GM23338 (cell line): ENCODE measurements around the gene AP4E1. TPM values are rescaled to one million over a fixed set of nuclear protein-coding genes. Genes with fewer than 3 reads are reported as not detected.

Experiments used
- ATAC-seq: fragments of 200-7000 bp; cut with Tn5 transposase; 3 replicates; pipeline ENCODE4 v1.9.1; 2020
- DNase-seq: peaks from one replicate; pipeline ENCODE4 v3.0.0-alpha.2; 2015; ENCODE audit warnings: low spot score
- H2AFZ ChIP-seq: fragments of 200-600 bp; sonication (generic); 2 replicates; pipeline ENCODE4 v1.8.0; 2016; ENCODE audit warnings: antibody characterized with exemption, mild to moderate bottlenecking, moderate library complexity
- H3F3A ChIP-seq: fragments of 200-600 bp; sonication (generic); replicated peaks from 2 replicates; pipeline ENCODE4 v1.8.0; 2017; ENCODE audit warnings: antibody characterized with exemption, mixed run types, low read depth
- H3K27ac ChIP-seq: fragments of 200-600 bp; sonication (generic); 2 replicates; pipeline ENCODE4 v1.6.1; 2016; ENCODE audit warnings: low read depth
- H3K27me3 ChIP-seq: fragments of 200-600 bp; sonication (generic); 2 replicates; pipeline ENCODE4 v1.8.0; 2016; ENCODE audit warnings: mild to moderate bottlenecking, mixed run types, moderate library complexity; ENCODE audit not compliant: insufficient read depth
- H3K36me3 ChIP-seq: fragments of 200-600 bp; sonication (generic); 2 replicates; pipeline ENCODE4 v1.8.0; 2016; ENCODE audit warnings: mild to moderate bottlenecking; ENCODE audit not compliant: insufficient read depth
- H3K4me1 ChIP-seq: fragments of 200-600 bp; sonication (generic); 2 replicates; pipeline ENCODE4 v1.8.0; 2016; ENCODE audit warnings: mild to moderate bottlenecking, moderate library complexity; ENCODE audit not compliant: insufficient read depth
- H3K4me2 ChIP-seq: fragments of 200-600 bp; sonication (generic); 2 replicates; pipeline ENCODE4 v1.7.1; 2017; ENCODE audit warnings: mixed run types
- H3K4me3 ChIP-seq: fragments of 200-600 bp; sonication (generic); 2 replicates; pipeline ENCODE4 v1.6.1; 2016; ENCODE audit warnings: mixed run types
- H3K79me2 ChIP-seq: fragments of 200-600 bp; sonication (generic); replicated peaks from 2 replicates; pipeline ENCODE4 v1.8.0; 2017; ENCODE audit warnings: mild to moderate bottlenecking; ENCODE audit not compliant: insufficient read depth
- H3K9me2 ChIP-seq: fragments of 200-600 bp; sonication (generic); 2 replicates; pipeline ENCODE4 v1.8.0; 2017; ENCODE audit not compliant: insufficient read depth
- H4K20me1 ChIP-seq: fragments of 200-600 bp; sonication (generic); replicated peaks from 2 replicates; pipeline ENCODE4 v1.8.0; 2017; ENCODE audit warnings: mild to moderate bottlenecking; ENCODE audit not compliant: insufficient read depth
- H3K27ac Mint-ChIP-seq: 2 replicates; pipeline ENCODE4 v1.8.0; 2020; ENCODE audit warnings: inconsistent platforms, mild to moderate bottlenecking, moderate library complexity, mixed read lengths
- H3K27me3 Mint-ChIP-seq: 3 replicates; pipeline ENCODE4 v1.8.0; 2022; ENCODE audit warnings: low read depth, mild to moderate bottlenecking, moderate library complexity, mixed read lengths, inconsistent platforms; ENCODE audit not compliant: insufficient read depth, poor library complexity
- H3K36me3 Mint-ChIP-seq: 3 replicates; pipeline ENCODE4 v1.8.0; 2021; ENCODE audit warnings: low read depth, mild to moderate bottlenecking, inconsistent platforms, moderate library complexity, mixed read lengths
- H3K4me1 Mint-ChIP-seq: 3 replicates; pipeline ENCODE4 v1.8.0; 2020; ENCODE audit warnings: mild to moderate bottlenecking, inconsistent platforms, mixed read lengths
- H3K4me3 Mint-ChIP-seq: 3 replicates; pipeline ENCODE4 v1.8.0; 2021; ENCODE audit warnings: moderate library complexity, mild to moderate bottlenecking, inconsistent platforms, mixed read lengths
- H3K9me3 Mint-ChIP-seq: 3 replicates; pipeline ENCODE4 v1.8.0; 2020; ENCODE audit warnings: moderate library complexity, mild to moderate bottlenecking, inconsistent platforms, mixed read lengths
- CREB1 ChIP-seq: fragments of 250-450 bp; sonication (Bioruptor Pico); IDR thresholded peaks from 2 replicates; pipeline ENCODE4 v1.5.0; 2020; ENCODE audit warnings: low read depth, mild to moderate bottlenecking, moderate library complexity
- ETS1 ChIP-seq: IDR thresholded peaks from 2 replicates; pipeline ENCODE4 v1.6.1; 2016; ENCODE audit warnings: antibody characterized with exemption
- EZH2 ChIP-seq: fragments of 200-600 bp; sonication (generic); IDR thresholded peaks from one replicate; pipeline ENCODE4 v1.8.0; 2017; ENCODE audit warnings: antibody characterized with exemption, mild to moderate bottlenecking, low read depth; ENCODE audit not compliant: unreplicated experiment
- EZH2phosphoT487 ChIP-seq: fragments of 200-600 bp; sonication (generic); IDR thresholded peaks from one replicate; pipeline ENCODE4 v1.8.1; 2018; ENCODE audit warnings: antibody characterized with exemption; ENCODE audit not compliant: unreplicated experiment
- JUNB ChIP-seq: IDR thresholded peaks from one replicate; pipeline ENCODE4 v1.6.1; 2016; ENCODE audit warnings: antibody characterized with exemption; ENCODE audit not compliant: unreplicated experiment
- NANOG ChIP-seq: IDR thresholded peaks from 2 replicates; pipeline ENCODE4 v1.6.1; 2016; ENCODE audit warnings: antibody characterized with exemption, borderline replicate concordance
- POLR2AphosphoS5 ChIP-seq: IDR thresholded peaks from 2 replicates; pipeline ENCODE4 v1.6.1; 2016; ENCODE audit warnings: antibody characterized with exemption, low read depth
- REST ChIP-seq: IDR thresholded peaks from one replicate; pipeline ENCODE4 v1.6.1; 2018; ENCODE audit warnings: antibody characterized with exemption; ENCODE audit not compliant: unreplicated experiment
- STAT1 ChIP-seq: IDR thresholded peaks from one replicate; pipeline ENCODE4 v1.6.1; 2016; ENCODE audit warnings: antibody characterized with exemption; ENCODE audit not compliant: unreplicated experiment
- ZNF114 ChIP-seq: fragments of 250-450 bp; sonication (Bioruptor Pico); IDR thresholded peaks from 2 replicates; pipeline ENCODE4 v1.5.0; 2020; ENCODE audit warnings: mild to moderate bottlenecking, moderate library complexity
- ZNF331 ChIP-seq: fragments of 250-450 bp; sonication (Bioruptor Pico); IDR thresholded peaks from 2 replicates; pipeline ENCODE4 v1.5.0; 2020; ENCODE audit warnings: low read depth, mild to moderate bottlenecking, moderate library complexity
- ZNF462 ChIP-seq: fragments of 250-450 bp; sonication (Bioruptor Pico); IDR thresholded peaks from 2 replicates; pipeline ENCODE4 v1.5.0; 2020; ENCODE audit warnings: mild to moderate bottlenecking, moderate library complexity
- polyA plus RNA-seq: library from polyadenylated mRNA; unstranded; fragments of >200 nt; fragmentation: Nextera tagmentation; extraction: Ambion mirVana; gene quantifications from 2 replicates; pipeline ENCODE4 v1.2.1, GENCODE V29; 2016
- total RNA-seq: library from RNA; depleted of rRNA; stranded (reverse); fragments of >200 nt; shearing (Covaris generic); gene quantifications from 2 replicates; pipeline ENCODE4 v1.2.3, GENCODE V29; 2014
- TF ChIP-seq, protein P1 (sequence below), 2 experiments: fragments of 200-600 bp in 1 of 2; sonication (generic) in 1 of 2; conservative IDR thresholded peaks; 2 replicates each; pipeline versions ENCODE4 v1.5.1 to v1.6.1; 2016 to 2017; ENCODE audit warnings: antibody characterized with exemption in 2 of 2, low read depth in 2 of 2, mild to moderate bottlenecking in 2 of 2, moderate library complexity in 1 of 2

Gene AP4E1
- total and polyA plus RNA-seq, 2 experiments from 2014 or later: 4.4 to 15.4 TPM

GRCh38 chr15:50907601-50908208 is 778 bp upstream of the AP4E1 start:
- no peaks in the 10 kb centered on the region for H3F3A ChIP-seq
- H3K27ac ChIP-seq: 0 out of 2 replicates have a peak overlapping the region, but pooled peaks have one; percentile 32
- H2AFZ ChIP-seq: peak overlapping the region; percentile 88
- peak overlapping the region; percentile 94 for H3K4me3 ChIP-seq
- H3K9me2 ChIP-seq: no peaks in the 10 kb centered on the region
- H3K27me3 ChIP-seq: no peaks in the 10 kb centered on the region
- Mint-ChIP-seq H3K4me1 (peaks cover 5% of the 10 kb centered on the region; the same call in 2 of the 3 replicates), H3K9me3 (no peaks in the 10 kb centered on the region), H3K27ac (peak overlapping the region; percentile 93), H3K36me3 (peaks cover 3% of the 10 kb centered on the region), H3K27me3 (peaks cover 5% of the 10 kb centered on the region), H3K4me3 (peak overlapping the region; percentile 86)
- peak overlapping the region; percentile 80 for H3K4me2 ChIP-seq
- H3K36me3 ChIP-seq: peaks cover 5% of the 10 kb centered on the region; the same call in 1 of the 2 replicates
- TF ChIP-seq JUNB: no peak
- no peak for TF ChIP-seq REST
- TF ChIP-seq STAT1: no peak
- TF ChIP-seq NANOG: no peak
- no peak for TF ChIP-seq ZNF462 (CRISPR knock-in tag)
- TF ChIP-seq CREB1 (CRISPR knock-in tag): no peak
- TF ChIP-seq EZH2: no peak
- TF ChIP-seq EZH2phosphoT487: no peak
- TF ChIP-seq, protein P1, sequence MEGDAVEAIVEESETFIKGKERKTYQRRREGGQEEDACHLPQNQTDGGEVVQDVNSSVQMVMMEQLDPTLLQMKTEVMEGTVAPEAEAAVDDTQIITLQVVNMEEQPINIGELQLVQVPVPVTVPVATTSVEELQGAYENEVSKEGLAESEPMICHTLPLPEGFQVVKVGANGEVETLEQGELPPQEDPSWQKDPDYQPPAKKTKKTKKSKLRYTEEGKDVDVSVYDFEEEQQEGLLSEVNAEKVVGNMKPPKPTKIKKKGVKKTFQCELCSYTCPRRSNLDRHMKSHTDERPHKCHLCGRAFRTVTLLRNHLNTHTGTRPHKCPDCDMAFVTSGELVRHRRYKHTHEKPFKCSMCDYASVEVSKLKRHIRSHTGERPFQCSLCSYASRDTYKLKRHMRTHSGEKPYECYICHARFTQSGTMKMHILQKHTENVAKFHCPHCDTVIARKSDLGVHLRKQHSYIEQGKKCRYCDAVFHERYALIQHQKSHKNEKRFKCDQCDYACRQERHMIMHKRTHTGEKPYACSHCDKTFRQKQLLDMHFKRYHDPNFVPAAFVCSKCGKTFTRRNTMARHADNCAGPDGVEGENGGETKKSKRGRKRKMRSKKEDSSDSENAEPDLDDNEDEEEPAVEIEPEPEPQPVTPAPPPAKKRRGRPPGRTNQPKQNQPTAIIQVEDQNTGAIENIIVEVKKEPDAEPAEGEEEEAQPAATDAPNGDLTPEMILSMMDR (conservative IDR thresholded peaks at IDR 0.05; ENCODE audit: low read depth in 2 of 2): no peak
- no peak for TF ChIP-seq ZNF331 (CRISPR knock-in tag)
- TF ChIP-seq POLR2AphosphoS5: no peak
- TF ChIP-seq ETS1: no peak
- TF ChIP-seq ZNF114 (CRISPR knock-in tag): no peak
- peak; percentile 59 for ATAC-seq
- H4K20me1 ChIP-seq: no peaks in the 10 kb centered on the region; the same call in 1 of the 2 replicates
- H3K79me2 ChIP-seq: peaks cover 9% of the 10 kb centered on the region; the same call in 1 of the 2 replicates
- DNase-seq: peak; percentile 68
- no peaks in the 10 kb centered on the region; the same call in 1 of the 2 replicates for H3K4me1 ChIP-seq
